ENCODE measurements around the gene TOR1A.

TOR1A gene

GRCh38 chr9:129834489-129835127 lies 10.7 kb upstream of the TOR1A start:
- peaks cover 15% of the 10 kb centered on the region for H3K4me1 ChIP-seq (ENCODE audit: control insufficient read depth, insufficient read depth, low read depth, low read length)
- H3K9me3 ChIP-seq (ENCODE audit: control insufficient read depth, low read length), result no peaks in the 10 kb centered on the region
- H3K18ac ChIP-seq (ENCODE audit: low read depth in 1 of 2, low read length in 2 of 2), result peak overlapping the region in 1 of 2 experiments; percentile 66
- peak overlapping the region; percentile 80 for H4K8ac ChIP-seq (ENCODE audit: low read length)
- H3K23ac ChIP-seq (ENCODE audit: low read length in 2 of 2), result peak overlapping the region in 1 of 2 experiments; percentile 92
- H3K4me2 ChIP-seq (ENCODE audit: low read length, poor library complexity, severe bottlenecking), result peak overlapping the region; percentile 97
- H2BK120ac ChIP-seq (ENCODE audit: low read depth, low read length), result no peak overlapping the region
- H3K27me3 ChIP-seq (ENCODE audit: control insufficient read depth in 1 of 2, insufficient read depth in 1 of 2, low read length in 2 of 2), result no peaks in the 10 kb centered on the region
- no peak overlapping the region for H2BK5ac ChIP-seq (ENCODE audit: low read depth, low read length, poor library complexity, severe bottlenecking)
- DNase-seq, result no peak
- no peak overlapping the region for H2AK5ac ChIP-seq (ENCODE audit: low read length, severe bottlenecking)
- H4K91ac ChIP-seq (ENCODE audit: low read length), result peak overlapping the region; percentile 41
- peak overlapping the region; percentile 47 for H3K27ac ChIP-seq (ENCODE audit: low read length, poor library complexity, severe bottlenecking)
- peak overlapping the region; percentile 70 to 100 for H3K4me3 ChIP-seq (ENCODE audit: insufficient read depth in 1 of 2, low read depth in 1 of 2, low read length in 2 of 2)
- H3K4ac ChIP-seq (ENCODE audit: low read depth in 1 of 2, low read length in 2 of 2), result no peak overlapping the region
- no peak overlapping the region for H3K14ac ChIP-seq (ENCODE audit: low read length in 2 of 2)
- H2AFZ ChIP-seq (ENCODE audit: low read depth, low read length), result peak overlapping the region; percentile 2
- 5% methylated on average over 31 of the region's 32 CpGs for WGBS
- peaks cover 30% of the 10 kb centered on the region for H3K79me1 ChIP-seq (replicated peaks; ENCODE audit: low read length, poor library complexity, severe bottlenecking)
- peak overlapping the region; percentile 95 for H3K9ac ChIP-seq (ENCODE audit: low read length)
- no peak overlapping the region for H2BK15ac ChIP-seq (ENCODE audit: low read depth, poor library complexity, severe bottlenecking)
- H2BK12ac ChIP-seq (ENCODE audit: low read length in 2 of 2), result no peak overlapping the region
- peaks cover 23 to 48% of the 10 kb centered on the region in 2 experiments for H3K36me3 ChIP-seq (ENCODE audit: control insufficient read depth in 1 of 2, insufficient read depth in 2 of 2, low read depth in 1 of 2, low read length in 2 of 2)

DNA sequence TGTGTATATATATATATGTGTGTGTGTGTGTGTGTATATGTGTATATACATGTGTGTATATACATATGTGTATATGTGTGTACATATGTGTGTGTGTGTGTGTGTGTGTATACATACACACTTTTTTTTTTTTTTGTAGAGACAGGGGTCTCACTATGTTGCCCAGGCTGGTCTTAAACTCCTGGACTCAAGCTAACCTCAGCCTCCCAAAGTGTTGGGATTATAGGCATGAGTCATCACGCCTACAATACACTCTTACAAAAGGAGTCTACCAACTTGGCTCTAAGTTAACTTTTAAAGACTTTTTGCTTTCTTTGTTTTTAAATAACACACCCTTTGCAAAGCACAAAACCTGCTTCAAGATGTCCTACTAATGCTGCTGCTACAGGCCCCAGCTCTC lies 9.0 kb upstream of the TOR1A start:
- H3K4ac ChIP-seq (ENCODE audit: low read depth in 1 of 2, low read length in 2 of 2), result no peak overlapping the region
- no peak overlapping the region for H3K18ac ChIP-seq (ENCODE audit: low read depth in 1 of 2, low read length in 2 of 2)
- no peak overlapping the region for H2BK15ac ChIP-seq (ENCODE audit: low read depth, poor library complexity, severe bottlenecking)
- no peak overlapping the region for H2AFZ ChIP-seq (ENCODE audit: low read depth, low read length)
- H3K4me1 ChIP-seq (ENCODE audit: control insufficient read depth, insufficient read depth, low read depth, low read length), result peaks cover 7% of the 10 kb centered on the region
- no peaks in the 10 kb centered on the region for H3K27me3 ChIP-seq (ENCODE audit: control insufficient read depth in 1 of 2, insufficient read depth in 1 of 2, low read length in 2 of 2)
- H3K23ac ChIP-seq (ENCODE audit: low read length in 2 of 2), result no peak overlapping the region
- H3K14ac ChIP-seq (ENCODE audit: low read length in 2 of 2), result no peak overlapping the region
- H3K9ac ChIP-seq (ENCODE audit: low read length), result no peak overlapping the region
- no peaks in the 10 kb centered on the region for H3K9me3 ChIP-seq (ENCODE audit: control insufficient read depth, low read length)
- H3K27ac ChIP-seq (ENCODE audit: low read length, poor library complexity, severe bottlenecking), result no peak overlapping the region
- no peak overlapping the region for H3K4me2 ChIP-seq (ENCODE audit: low read length, poor library complexity, severe bottlenecking)
- no peak overlapping the region for H2BK5ac ChIP-seq (ENCODE audit: low read depth, low read length, poor library complexity, severe bottlenecking)
- no peak overlapping the region for H2AK5ac ChIP-seq (ENCODE audit: low read length, severe bottlenecking)
- H2BK120ac ChIP-seq (ENCODE audit: low read depth, low read length), result no peak overlapping the region
- peaks cover 23% of the 10 kb centered on the region for H3K79me1 ChIP-seq (replicated peaks; ENCODE audit: low read length, poor library complexity, severe bottlenecking)
- no peak overlapping the region for H3K4me3 ChIP-seq (ENCODE audit: insufficient read depth in 1 of 2, low read depth in 1 of 2, low read length in 2 of 2)
- no peak overlapping the region for H2BK12ac ChIP-seq (ENCODE audit: low read length in 2 of 2)
- no peak overlapping the region for H4K91ac ChIP-seq (ENCODE audit: low read length)
- no peak for DNase-seq
- H4K8ac ChIP-seq (ENCODE audit: low read length), result no peak overlapping the region
- H3K36me3 ChIP-seq (ENCODE audit: control insufficient read depth in 1 of 2, insufficient read depth in 2 of 2, low read depth in 1 of 2, low read length in 2 of 2), result peaks cover 39 to 62% of the 10 kb centered on the region in 2 experiments
- 100% methylated on average over 1 of the region's 1 CpG for WGBS

DNA sequence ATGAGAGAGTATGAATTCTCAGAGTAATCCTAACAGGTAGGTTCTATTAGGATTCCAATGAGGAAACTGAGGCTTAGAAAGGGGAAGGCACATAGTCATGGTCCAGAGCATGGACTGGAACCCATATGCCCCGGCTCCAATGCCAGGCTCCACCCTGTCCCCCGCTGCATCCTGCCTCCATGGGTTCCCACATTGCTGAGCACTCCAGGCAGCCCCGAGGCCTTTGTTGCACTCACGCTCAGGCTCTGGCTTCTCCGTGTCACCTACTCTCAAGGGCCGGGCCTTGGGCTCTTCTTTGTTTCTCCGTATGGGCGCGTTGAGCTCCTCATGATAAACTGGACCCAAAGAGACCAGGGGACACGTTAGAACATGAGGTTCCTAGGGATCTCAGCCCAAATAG lies 5.0 kb upstream of the TOR1A start:
- peaks cover 2% of the 10 kb centered on the region for H3K4me1 ChIP-seq (ENCODE audit: control insufficient read depth, insufficient read depth, low read depth, low read length)
- no peak overlapping the region for H2BK15ac ChIP-seq (ENCODE audit: low read depth, poor library complexity, severe bottlenecking)
- H3K18ac ChIP-seq (ENCODE audit: low read depth in 1 of 2, low read length in 2 of 2), result no peak overlapping the region
- no peak overlapping the region for H3K4me2 ChIP-seq (ENCODE audit: low read length, poor library complexity, severe bottlenecking)
- H3K23ac ChIP-seq (ENCODE audit: low read length in 2 of 2), result no peak overlapping the region
- H4K91ac ChIP-seq (ENCODE audit: low read length), result no peak overlapping the region
- H2BK12ac ChIP-seq (ENCODE audit: low read length in 2 of 2), result no peak overlapping the region
- H3K9ac ChIP-seq (ENCODE audit: low read length), result no peak overlapping the region
- WGBS, result 97% methylated on average over 10 of the region's 10 CpGs
- H3K27ac ChIP-seq (ENCODE audit: low read length, poor library complexity, severe bottlenecking), result no peak overlapping the region
- H2AK5ac ChIP-seq (ENCODE audit: low read length, severe bottlenecking), result no peak overlapping the region
- no peak overlapping the region for H4K8ac ChIP-seq (ENCODE audit: low read length)
- H2BK120ac ChIP-seq (ENCODE audit: low read depth, low read length), result no peak overlapping the region
- H3K36me3 ChIP-seq (ENCODE audit: control insufficient read depth in 1 of 2, insufficient read depth in 2 of 2, low read depth in 1 of 2, low read length in 2 of 2), result peaks cover 42 to 71% of the 10 kb centered on the region in 2 experiments
- no peak overlapping the region for H3K14ac ChIP-seq (ENCODE audit: low read length in 2 of 2)
- no peak overlapping the region for H3K4ac ChIP-seq (ENCODE audit: low read depth in 1 of 2, low read length in 2 of 2)
- no peak overlapping the region for H3K4me3 ChIP-seq (ENCODE audit: insufficient read depth in 1 of 2, low read depth in 1 of 2, low read length in 2 of 2)
- DNase-seq, result no peak
- H3K79me1 ChIP-seq (replicated peaks; ENCODE audit: low read length, poor library complexity, severe bottlenecking), result peaks cover 4% of the 10 kb centered on the region
- no peak overlapping the region for H2AFZ ChIP-seq (ENCODE audit: low read depth, low read length)
- H2BK5ac ChIP-seq (ENCODE audit: low read depth, low read length, poor library complexity, severe bottlenecking), result no peak overlapping the region
- H3K27me3 ChIP-seq (ENCODE audit: control insufficient read depth in 1 of 2, insufficient read depth in 1 of 2, low read length in 2 of 2), result no peaks in the 10 kb centered on the region
- H3K9me3 ChIP-seq (ENCODE audit: control insufficient read depth, low read length), result no peaks in the 10 kb centered on the region

DNA sequence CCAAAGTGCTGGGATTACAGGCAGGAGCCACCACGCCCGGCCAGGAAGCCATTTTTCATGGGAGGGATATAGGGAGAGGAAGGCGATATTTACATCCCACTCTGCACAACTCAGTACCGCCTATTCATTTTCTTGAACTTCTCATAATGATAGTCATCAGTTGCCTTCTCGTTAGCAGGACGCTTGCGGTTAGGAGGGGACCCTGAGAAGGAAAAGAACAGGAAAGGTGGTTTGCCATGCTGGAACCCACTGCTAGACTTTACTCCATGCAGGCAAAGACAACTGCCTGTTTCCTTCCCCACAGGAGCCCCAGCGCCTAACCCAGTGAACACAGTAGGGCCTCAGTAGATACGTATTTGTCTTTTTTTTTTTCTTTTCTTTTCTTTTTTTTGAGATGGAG lies 4.1 kb upstream of the TOR1A start:
- Histone ChIP-seq H3K23ac (ENCODE audit: low read length in 2 of 2) (no peak overlapping the region), H3K27me3 (ENCODE audit: control insufficient read depth in 1 of 2, insufficient read depth in 1 of 2, low read length in 2 of 2) (no peaks in the 10 kb centered on the region), H2BK12ac (ENCODE audit: low read length in 2 of 2) (no peak overlapping the region), H2AFZ (ENCODE audit: low read depth, low read length) (no peak overlapping the region), H2AK5ac (ENCODE audit: low read length, severe bottlenecking) (no peak overlapping the region), H3K18ac (ENCODE audit: low read depth in 1 of 2, low read length in 2 of 2) (no peak overlapping the region), H3K14ac (ENCODE audit: low read length in 2 of 2) (no peak overlapping the region), H3K36me3 (ENCODE audit: control insufficient read depth in 1 of 2, insufficient read depth in 2 of 2, low read depth in 1 of 2, low read length in 2 of 2) (peaks cover 42 to 65% of the 10 kb centered on the region in 2 experiments), H3K9ac (ENCODE audit: low read length) (no peak overlapping the region), H3K4ac (ENCODE audit: low read depth in 1 of 2, low read length in 2 of 2) (no peak overlapping the region), H3K9me3 (ENCODE audit: control insufficient read depth, low read length) (no peaks in the 10 kb centered on the region), H4K8ac (ENCODE audit: low read length) (no peak overlapping the region), H3K4me1 (ENCODE audit: control insufficient read depth, insufficient read depth, low read depth, low read length) (no peaks in the 10 kb centered on the region), H4K91ac (ENCODE audit: low read length) (no peak overlapping the region), H3K4me2 (ENCODE audit: low read length, poor library complexity, severe bottlenecking) (no peak overlapping the region), H3K79me1 (replicated peaks; ENCODE audit: low read length, poor library complexity, severe bottlenecking) (no peaks in the 10 kb centered on the region), H3K4me3 (ENCODE audit: insufficient read depth in 1 of 2, low read depth in 1 of 2, low read length in 2 of 2) (no peak overlapping the region), H2BK5ac (ENCODE audit: low read depth, low read length, poor library complexity, severe bottlenecking) (no peak overlapping the region), H2BK15ac (ENCODE audit: low read depth, poor library complexity, severe bottlenecking) (no peak overlapping the region), H2BK120ac (ENCODE audit: low read depth, low read length) (no peak overlapping the region), H3K27ac (ENCODE audit: low read length, poor library complexity, severe bottlenecking) (no peak overlapping the region)
- 98% methylated on average over 6 of the region's 9 CpGs for WGBS
- no peak for DNase-seq
